Esophagus squamous epithelium (tissue), 5 donors: ENCODE data around the gene TMEM178B. TPM values are rescaled to one million over a fixed set of nuclear protein-coding genes. Genes with fewer than 3 reads are reported as not detected.

Experiments
- DNase-seq: peaks from one replicate; lab custom pipeline; 2025; lab: John Stamatoyannopoulos, UW
- H3K27ac ChIP-seq, 4 donors: fragments of 200-600 bp; sonication (generic); one replicate each; pipeline ENCODE4 v1.5.1; 2016 to 2019; ENCODE audit warnings: mild to moderate bottlenecking in 1 of 4
- H3K27me3 ChIP-seq, 4 donors: fragments of 200-600 bp; sonication (generic); 1 replicate in 3 of 4; 2 replicates in 1 of 4; pipeline versions ENCODE4 v1.5.1 to v1.6.0; 2017 to 2021; ENCODE audit warnings: antibody characterized with exemption in 1 of 4
- H3K36me3 ChIP-seq, 3 donors: fragments of 200-600 bp; sonication (generic); one replicate each; pipeline ENCODE4 v1.5.1; 2016 to 2019
- H3K4me1 ChIP-seq, 3 donors: fragments of 200-600 bp; sonication (generic); one replicate each; pipeline ENCODE4 v1.5.1; 2017 to 2019
- H3K4me3 ChIP-seq, 4 donors: fragments of 200-600 bp; sonication (generic); 1 replicate in 3 of 4; 2 replicates in 1 of 4; pipeline ENCODE4 v1.5.1; 2016 to 2019; ENCODE audit warnings: mild to moderate bottlenecking in 2 of 4, moderate library complexity in 1 of 4
- H3K9me3 ChIP-seq, 3 donors: fragments of 200-600 bp; sonication (generic); one replicate each; pipeline ENCODE4 v1.5.1; 2016 to 2019
- POLR2A ChIP-seq, 4 donors: fragments of 450-650 bp; IDR thresholded peaks; one replicate each; pipeline ENCODE4 v1.6.1; 2017; ENCODE audit warnings: antibody characterized with exemption in 4 of 4, mild to moderate bottlenecking in 4 of 4, moderate library complexity in 3 of 4
- WGBS, 2 donors: methylation state at CpG; one replicate each; pipeline ENCODE4 v1.1.5; 2018; 5-methylcytosine and 5-hydroxymethylcytosine counted together
- intact Hi-C: fragments of 100-400 bp; cut with DNase I; formaldehyde crosslinking; loops from one replicate; pipeline ENCODE4 v1.15.0; 2022
- total RNA-seq, 4 donors: library from RNA; depleted of rRNA; stranded (reverse); fragments of >200 nt; gene quantifications; one replicate each; pipeline ENCODE4 v1.1.0, GENCODE V29; 2016
- TF ChIP-seq, protein P1 (sequence below), 6 experiments: fragments of 450-650 bp in 4 of 6; fragments of 200-600 bp in 2 of 6; sonication (generic) in 2 of 6; IDR thresholded peaks; one replicate each; pipeline ENCODE4 v1.5.1; 2016 to 2019; ENCODE audit warnings: antibody characterized with exemption in 6 of 6, mild to moderate bottlenecking in 4 of 6, moderate library complexity in 4 of 6
- donor health status: DM: yes; HTN: yes; CAD: no.

Gene TMEM178B
- total RNA-seq, 4 donors from 2014 or later = 0.95 to 1.7 (median 1.2) TPM

DNA sequence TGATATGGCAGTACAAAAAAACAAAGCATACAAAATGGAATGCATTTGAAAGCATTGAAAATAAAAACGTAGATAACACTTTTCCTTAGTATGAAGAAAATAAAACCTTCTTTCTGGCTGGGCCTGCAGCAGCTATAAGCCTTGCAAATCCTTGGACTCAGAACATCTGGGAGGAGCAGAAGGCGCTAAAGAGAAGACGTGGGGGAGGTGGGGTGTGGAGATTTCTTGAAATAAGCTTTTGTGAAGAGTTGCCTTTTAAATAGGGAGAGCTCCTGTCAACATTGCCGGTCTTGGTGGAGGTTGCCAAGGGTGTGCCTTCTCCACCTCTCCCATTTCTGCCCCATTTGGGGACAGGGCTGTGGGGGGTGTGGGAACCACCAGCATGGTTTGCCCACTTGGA lies 128.7 kb downstream of the TMEM178B start:
- 42 to 48% methylated on average over 4 of the region's 4 CpGs for WGBS, 2 donors
- no peak overlapping the region for H3K27ac ChIP-seq
- H3K27me3 ChIP-seq = no peaks in the 10 kb centered on the region
- no peak for TF ChIP-seq POLR2A (IDR thresholded peaks at IDR 0.05)
- TF ChIP-seq, protein P1, sequence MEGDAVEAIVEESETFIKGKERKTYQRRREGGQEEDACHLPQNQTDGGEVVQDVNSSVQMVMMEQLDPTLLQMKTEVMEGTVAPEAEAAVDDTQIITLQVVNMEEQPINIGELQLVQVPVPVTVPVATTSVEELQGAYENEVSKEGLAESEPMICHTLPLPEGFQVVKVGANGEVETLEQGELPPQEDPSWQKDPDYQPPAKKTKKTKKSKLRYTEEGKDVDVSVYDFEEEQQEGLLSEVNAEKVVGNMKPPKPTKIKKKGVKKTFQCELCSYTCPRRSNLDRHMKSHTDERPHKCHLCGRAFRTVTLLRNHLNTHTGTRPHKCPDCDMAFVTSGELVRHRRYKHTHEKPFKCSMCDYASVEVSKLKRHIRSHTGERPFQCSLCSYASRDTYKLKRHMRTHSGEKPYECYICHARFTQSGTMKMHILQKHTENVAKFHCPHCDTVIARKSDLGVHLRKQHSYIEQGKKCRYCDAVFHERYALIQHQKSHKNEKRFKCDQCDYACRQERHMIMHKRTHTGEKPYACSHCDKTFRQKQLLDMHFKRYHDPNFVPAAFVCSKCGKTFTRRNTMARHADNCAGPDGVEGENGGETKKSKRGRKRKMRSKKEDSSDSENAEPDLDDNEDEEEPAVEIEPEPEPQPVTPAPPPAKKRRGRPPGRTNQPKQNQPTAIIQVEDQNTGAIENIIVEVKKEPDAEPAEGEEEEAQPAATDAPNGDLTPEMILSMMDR (IDR thresholded peaks at IDR 0.05) = no peak
- no peaks in the 10 kb centered on the region for H3K4me1 ChIP-seq
- H3K9me3 ChIP-seq = no peaks in the 10 kb centered on the region
- H3K4me3 ChIP-seq = no peak overlapping the region
- DNase-seq = no peak
- H3K36me3 ChIP-seq = no peaks in the 10 kb centered on the region
- intact Hi-C loops = no loop called here

DNA sequence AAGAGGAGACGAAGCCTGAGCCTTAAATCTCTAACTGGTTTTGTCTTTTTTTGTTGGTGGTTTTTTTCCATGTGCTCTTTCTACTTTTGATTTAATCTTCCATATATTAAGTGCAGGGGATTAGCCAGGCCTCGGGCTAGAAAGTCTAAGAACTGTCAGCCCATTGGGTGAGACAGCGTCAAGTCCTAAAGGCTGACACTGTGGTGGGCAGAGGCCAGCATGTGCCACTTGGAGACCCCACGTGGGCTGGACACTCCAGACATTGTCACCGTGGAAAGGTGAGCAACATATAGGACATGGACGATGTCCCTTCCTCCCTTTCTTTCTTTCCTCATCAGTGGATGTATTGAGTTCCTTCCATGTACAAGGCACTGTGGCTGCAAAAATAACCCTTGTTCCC lies 129.3 kb downstream of the TMEM178B start:
- Histone ChIP-seq H3K4me1 (peaks cover 0 to 1% (median 0%) of the 10 kb centered on the region in 3 donors), H3K9me3 (no peaks in the 10 kb centered on the region), H3K36me3 (no peaks in the 10 kb centered on the region), H3K27ac (no peak overlapping the region), H3K4me3 (no peak overlapping the region), H3K27me3 (no peaks in the 10 kb centered on the region)
- intact Hi-C loops = no loop called here
- 84 to 89% methylated on average over 6 of the region's 6 CpGs for WGBS, 2 donors
- no peak for DNase-seq
- no peak for TF ChIP-seq POLR2A (IDR thresholded peaks at IDR 0.05)
- TF ChIP-seq, protein P1 (IDR thresholded peaks at IDR 0.05) = no peak

DNA sequence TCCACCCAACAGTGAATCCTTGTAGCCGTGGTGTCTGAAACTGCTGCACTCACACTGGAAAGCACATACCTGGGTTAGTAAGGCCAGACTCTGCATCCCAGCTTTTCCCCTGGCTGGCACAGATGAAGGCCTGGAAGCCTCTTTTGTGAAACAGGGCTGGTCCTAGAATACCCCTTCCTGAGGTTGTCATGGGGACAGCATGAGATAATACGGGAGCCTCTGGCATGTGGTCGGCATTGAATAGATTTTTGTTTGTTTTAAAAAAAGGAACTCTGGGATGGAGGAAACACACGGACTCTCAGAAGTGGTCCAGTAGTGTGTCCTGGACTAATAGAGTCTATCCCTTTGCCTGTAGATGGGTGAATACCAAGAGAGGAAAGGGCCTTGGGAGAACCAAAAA lies 129.7 kb downstream of the TMEM178B start:
- 54 to 59% methylated on average over 4 of the region's 4 CpGs for WGBS, 2 donors
- no peaks in the 10 kb centered on the region for H3K36me3 ChIP-seq
- H3K27me3 ChIP-seq = no peaks in the 10 kb centered on the region
- no peak for DNase-seq
- TF ChIP-seq POLR2A (IDR thresholded peaks at IDR 0.05) = no peak
- H3K9me3 ChIP-seq = no peaks in the 10 kb centered on the region
- no peak overlapping the region for H3K27ac ChIP-seq
- H3K4me1 ChIP-seq = peaks cover 0 to 5% (median 0%) of the 10 kb centered on the region in 3 donors
- intact Hi-C loops = no loop called here
- no peak overlapping the region for H3K4me3 ChIP-seq

DNA sequence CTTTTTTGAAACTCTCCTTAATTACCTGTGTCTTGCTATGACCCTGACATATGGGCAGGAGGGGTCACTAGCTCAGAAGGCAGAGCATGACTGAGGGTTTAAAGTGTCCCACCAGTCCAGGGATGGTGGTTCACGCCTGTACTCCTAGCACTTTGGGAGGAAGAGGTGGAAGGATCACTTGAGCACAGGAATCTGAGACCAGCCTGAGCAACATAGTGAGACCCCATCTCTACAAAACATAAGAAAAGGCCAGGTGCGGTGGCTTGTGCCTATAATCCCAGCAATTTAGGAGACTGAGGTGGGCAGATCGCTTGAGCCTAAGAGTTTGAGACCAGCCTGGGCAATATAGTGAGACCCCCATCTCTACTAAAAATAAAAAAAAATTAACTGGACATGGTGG lies 133.8 kb downstream of the TMEM178B start:
- Histone ChIP-seq H3K27ac (no peak overlapping the region), H3K27me3 (no peaks in the 10 kb centered on the region), H3K4me1 (peaks cover 0 to 14% (median 0%) of the 10 kb centered on the region in 3 donors), H3K9me3 (no peaks in the 10 kb centered on the region), H3K4me3 (no peak overlapping the region), H3K36me3 (no peaks in the 10 kb centered on the region)
- intact Hi-C loops = no loop called here
- no peak for DNase-seq
- TF ChIP-seq, protein P1 (IDR thresholded peaks at IDR 0.05) = no peak
- TF ChIP-seq POLR2A (IDR thresholded peaks at IDR 0.05) = no peak
- WGBS, 2 donors = 89 to 90% methylated on average over 2 of the region's 3 CpGs

DNA sequence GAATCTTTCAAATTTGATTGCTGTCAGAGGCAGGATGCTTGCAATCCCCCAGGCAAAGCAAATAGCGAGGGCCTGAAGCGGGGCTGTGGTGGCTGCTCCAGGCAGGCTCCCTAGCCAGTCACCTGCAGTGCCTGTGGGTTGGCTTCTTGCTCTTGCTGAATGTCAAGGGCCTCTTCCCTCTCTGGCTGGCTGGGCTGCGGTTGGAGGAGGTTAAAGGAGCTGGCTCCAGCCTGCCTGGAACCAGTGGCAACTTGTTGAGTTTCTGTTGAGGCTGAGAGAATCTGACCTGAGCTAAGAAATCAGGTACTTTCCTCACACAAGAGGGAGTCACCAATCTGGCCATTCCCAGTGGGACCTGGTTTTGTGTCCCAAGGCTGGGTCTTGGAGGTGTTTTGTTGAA lies 134.7 kb downstream of the TMEM178B start:
- H3K4me3 ChIP-seq = no peak overlapping the region
- H3K27ac ChIP-seq = no peak overlapping the region
- H3K4me1 ChIP-seq = peaks cover 0 to 14% (median 0%) of the 10 kb centered on the region in 3 donors
- no peak for DNase-seq
- no peaks in the 10 kb centered on the region for H3K36me3 ChIP-seq
- intact Hi-C loops = no loop called here
- no peaks in the 10 kb centered on the region for H3K27me3 ChIP-seq
- TF ChIP-seq, protein P1 (IDR thresholded peaks at IDR 0.05) = no peak
- no peak for TF ChIP-seq POLR2A (IDR thresholded peaks at IDR 0.05)
- 0 to 29% methylated on average over 2 of the region's 3 CpGs for WGBS, 2 donors
- no peaks in the 10 kb centered on the region for H3K9me3 ChIP-seq

DNA sequence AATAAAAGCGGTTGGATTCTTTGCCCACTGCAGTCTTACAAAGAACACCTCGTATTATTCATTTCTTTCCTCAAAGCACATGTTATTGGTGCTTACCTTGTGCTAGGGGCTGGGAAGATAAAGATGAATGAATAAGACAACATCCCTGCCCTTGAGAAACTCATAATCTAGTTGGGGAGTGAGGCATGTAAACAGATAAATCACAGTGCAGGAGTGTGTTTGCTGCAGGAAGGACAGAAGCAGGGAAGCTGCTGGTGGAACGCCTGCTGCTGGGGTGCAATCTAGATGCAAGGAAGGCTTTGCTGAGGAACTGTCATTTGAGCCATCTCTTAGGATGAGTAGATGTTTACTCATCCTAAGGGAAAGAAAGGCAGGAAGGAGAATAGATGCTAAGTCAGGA lies 135.6 kb downstream of the TMEM178B start:
- intact Hi-C loops = no loop called here
- H3K9me3 ChIP-seq = no peaks in the 10 kb centered on the region
- H3K27ac ChIP-seq = no peak overlapping the region
- peaks cover 0 to 14% (median 0%) of the 10 kb centered on the region in 3 donors for H3K4me1 ChIP-seq
- 31 to 53% methylated on average over 3 of the region's 3 CpGs for WGBS, 2 donors
- TF ChIP-seq POLR2A (IDR thresholded peaks at IDR 0.05) = no peak
- TF ChIP-seq, protein P1 (IDR thresholded peaks at IDR 0.05) = no peak
- no peak overlapping the region for H3K4me3 ChIP-seq
- DNase-seq = no peak
- no peaks in the 10 kb centered on the region for H3K36me3 ChIP-seq
- no peaks in the 10 kb centered on the region for H3K27me3 ChIP-seq
